Measurements from ENCODE around the gene TXNDC16.

The TXNDC16 gene

GRCh38 chr14:52553671-52554575, 1.6 kb upstream of the TXNDC16 start:
- peak overlapping the region; percentile 92 for H2AFZ ChIP-seq (ENCODE audit: low read depth, low read length)
- H3K27ac ChIP-seq (ENCODE audit: low read length): no peak overlapping the region
- H3K4me1 ChIP-seq (ENCODE audit: low read length): peaks cover 11% of the 10 kb centered on the region
- peaks cover 3% of the 10 kb centered on the region; the same call in 1 of the 2 replicates for H3K27me3 ChIP-seq (ENCODE audit: low read depth, low read length)
- no peaks in the 10 kb centered on the region for H4K20me1 ChIP-seq (ENCODE audit: insufficient read depth, low read length)
- peak overlapping the region; percentile 96 for H3K4me2 ChIP-seq (ENCODE audit: low read length)
- peak overlapping the region; percentile 63 for H3K9ac ChIP-seq (ENCODE audit: low read length)
- peaks cover 10% of the 10 kb centered on the region for H3K79me2 ChIP-seq (ENCODE audit: low read length)
- H3K9me3 ChIP-seq (ENCODE audit: insufficient read depth, low read length): no peaks in the 10 kb centered on the region
- H3K4me3 ChIP-seq (ENCODE audit: low read length): peak overlapping the region; percentile 98
- H3K36me3 ChIP-seq (replicated peaks; ENCODE audit: low read depth, low read length): no peaks in the 10 kb centered on the region
- TF ChIP-seq CTCF (IDR thresholded peaks at IDR 0.05; ENCODE audit: low read depth, low read length) (no peak), EZH2phosphoT487 (IDR thresholded peaks at IDR 0.05; ENCODE audit: low read depth) (no peak)

GRCh38 chr14:52553002-52553670, 831 bp upstream of the TXNDC16 start:
- Histone ChIP-seq H3K4me1 (ENCODE audit: low read length) (peaks cover 11% of the 10 kb centered on the region), H3K4me3 (ENCODE audit: low read length) (peak overlapping the region; percentile 98), H3K79me2 (ENCODE audit: low read length) (peaks cover 10% of the 10 kb centered on the region), H3K36me3 (replicated peaks; ENCODE audit: low read depth, low read length) (no peaks in the 10 kb centered on the region), H2AFZ (ENCODE audit: low read depth, low read length) (peak overlapping the region; percentile 92), H3K9me3 (ENCODE audit: insufficient read depth, low read length) (no peaks in the 10 kb centered on the region), H3K27me3 (ENCODE audit: low read depth, low read length) (peaks cover 3% of the 10 kb centered on the region; the same call in 1 of the 2 replicates), H4K20me1 (ENCODE audit: insufficient read depth, low read length) (no peaks in the 10 kb centered on the region), H3K9ac (ENCODE audit: low read length) (peak overlapping the region; percentile 63), H3K4me2 (ENCODE audit: low read length) (peak overlapping the region; percentile 96), H3K27ac (ENCODE audit: low read length) (no peak overlapping the region)
- no peak for TF ChIP-seq CTCF (IDR thresholded peaks at IDR 0.05; ENCODE audit: low read depth, low read length)
- no peak for TF ChIP-seq EZH2phosphoT487 (IDR thresholded peaks at IDR 0.05; ENCODE audit: low read depth)

GRCh38 chr14:52551696-52552062, 626 bp downstream of the TXNDC16 start:
- Histone ChIP-seq H3K79me2 (ENCODE audit: low read length) (peaks cover 10% of the 10 kb centered on the region), H3K27ac (ENCODE audit: low read length) (peak overlapping the region; percentile 25), H2AFZ (ENCODE audit: low read depth, low read length) (peak overlapping the region; percentile 93), H4K20me1 (ENCODE audit: insufficient read depth, low read length) (no peaks in the 10 kb centered on the region), H3K27me3 (ENCODE audit: low read depth, low read length) (peaks cover 3% of the 10 kb centered on the region; the same call in 1 of the 2 replicates), H3K9ac (ENCODE audit: low read length) (peak overlapping the region; percentile 74), H3K4me1 (ENCODE audit: low read length) (peaks cover 11% of the 10 kb centered on the region), H3K9me3 (ENCODE audit: insufficient read depth, low read length) (no peaks in the 10 kb centered on the region), H3K36me3 (replicated peaks; ENCODE audit: low read depth, low read length) (no peaks in the 10 kb centered on the region), H3K4me2 (ENCODE audit: low read length) (peak overlapping the region; percentile 80), H3K4me3 (ENCODE audit: low read length) (peak overlapping the region; percentile 88)
- no peak for TF ChIP-seq EZH2phosphoT487 (IDR thresholded peaks at IDR 0.05; ENCODE audit: low read depth)
- TF ChIP-seq CTCF (IDR thresholded peaks at IDR 0.05; ENCODE audit: low read depth, low read length): peak; percentile 49

GRCh38 chr14:52551205-52551604, 1.1 kb downstream of the TXNDC16 start:
- Histone ChIP-seq H3K27me3 (ENCODE audit: low read depth, low read length) (peaks cover 3% of the 10 kb centered on the region; the same call in 1 of the 2 replicates), H3K27ac (ENCODE audit: low read length) (no peak overlapping the region), H3K4me3 (ENCODE audit: low read length) (peak overlapping the region; percentile 88), H3K9me3 (ENCODE audit: insufficient read depth, low read length) (no peaks in the 10 kb centered on the region), H3K4me2 (ENCODE audit: low read length) (peak overlapping the region; percentile 80), H3K79me2 (ENCODE audit: low read length) (peaks cover 10% of the 10 kb centered on the region), H3K9ac (ENCODE audit: low read length) (peak overlapping the region; percentile 74), H4K20me1 (ENCODE audit: insufficient read depth, low read length) (no peaks in the 10 kb centered on the region), H3K36me3 (replicated peaks; ENCODE audit: low read depth, low read length) (no peaks in the 10 kb centered on the region), H3K4me1 (ENCODE audit: low read length) (peaks cover 11% of the 10 kb centered on the region), H2AFZ (ENCODE audit: low read depth, low read length) (no peak overlapping the region)
- TF ChIP-seq CTCF (IDR thresholded peaks at IDR 0.05; ENCODE audit: low read depth, low read length) (no peak), EZH2phosphoT487 (IDR thresholded peaks at IDR 0.05; ENCODE audit: low read depth) (no peak)

Measured in OCI-LY3 (cell line).